ENCODE results near the gene CPNE5. TPM values are rescaled to one million over a fixed set of nuclear protein-coding genes. Genes with fewer than 3 reads are reported as not detected.
A peak's percentile ranks its signal among the peaks of the same experiment; 100 is the strongest.

The CPNE5 gene
- total RNA-seq, 1 experiment from 2014 or later, result 0.44 TPM

DNA sequence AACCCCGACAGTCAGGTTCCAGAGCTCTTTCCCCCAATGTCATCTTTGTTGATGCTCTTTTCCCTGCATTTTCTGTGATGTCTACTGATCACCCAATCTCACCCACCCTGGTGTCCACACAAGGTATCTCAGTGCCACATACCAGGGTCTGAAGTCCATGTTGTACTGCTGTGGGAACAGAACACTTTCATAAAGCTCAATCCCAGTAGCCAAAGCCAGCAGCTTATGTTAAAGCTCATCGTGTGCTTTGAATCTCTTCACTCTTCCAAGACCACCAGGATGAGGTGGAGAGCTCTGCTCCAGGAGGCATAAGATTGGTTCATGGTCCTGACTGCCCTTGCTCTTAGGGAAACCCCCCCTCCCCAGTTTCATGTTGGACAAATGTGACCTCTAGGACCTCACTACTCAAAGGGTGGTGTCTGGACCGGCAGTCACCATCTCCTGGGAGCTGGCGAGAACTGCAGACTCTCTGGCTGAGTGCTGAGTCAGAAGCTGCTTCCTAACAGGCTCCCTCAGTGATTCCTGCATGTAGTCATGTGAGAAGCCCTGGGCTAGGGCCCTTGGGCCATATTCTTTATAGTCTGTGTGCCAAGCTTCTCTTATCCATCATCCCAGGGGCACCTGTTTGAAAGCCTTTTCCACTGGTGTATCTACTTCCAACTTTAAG is 13.4 kb upstream of the CPNE5 start:
- ATAC-seq, result peak; percentile 51; the same call in 1 of the 2 replicates
- intact Hi-C loops (cut with micrococcal nuclease; ENCODE audit: unreplicated experiment) (no loop called here), in situ Hi-C loops (cut with HindIII; ENCODE audit: low pct_unique_long_range_greater_than_20kb, low sequenced_read_pairs) (no loop called here)

DNA sequence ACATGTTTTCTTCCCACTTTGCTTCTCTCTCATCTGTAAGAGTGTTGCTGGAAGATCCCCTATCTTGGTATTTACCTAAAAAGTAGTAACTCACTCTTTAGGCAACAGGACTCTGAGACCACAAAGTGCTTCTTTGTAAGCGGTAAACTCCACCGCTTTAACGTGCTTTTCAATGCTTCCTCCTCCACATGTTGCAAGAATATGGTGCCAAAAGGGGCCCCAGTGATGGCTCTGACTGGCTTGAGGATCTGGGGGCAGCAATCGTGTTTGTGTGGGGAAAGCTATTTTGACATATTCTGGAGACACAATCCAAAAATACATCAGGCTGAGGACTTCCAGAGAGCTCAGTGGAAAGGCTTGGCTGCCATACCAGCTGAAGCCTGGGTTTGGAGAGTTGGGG is 12.4 kb upstream of the CPNE5 start:
- in situ Hi-C loops (cut with HindIII; ENCODE audit: low pct_unique_long_range_greater_than_20kb, low sequenced_read_pairs) (no loop called here), intact Hi-C loops (cut with micrococcal nuclease; ENCODE audit: unreplicated experiment) (loop anchor here (2.0 kb wide), 1 partner anchor 85 kb away; no protein-coding TSS in a partner anchor)
- POLR2A ChIA-PET, result no interaction called here
- peaks cover 2% of the 10 kb centered on the region; the same call in 1 of the 2 replicates for H3K4me1 ChIP-seq (ENCODE audit: control insufficient read depth, insufficient read depth, low read length)
- H3K9me3 ChIP-seq (ENCODE audit: control insufficient read depth, insufficient read depth, low read depth, low read length), result no peaks in the 10 kb centered on the region
- CTCF ChIA-PET, result interaction anchor here (0.7 to 2.1 kb wide), 3 partner anchors 63 to 166 kb away, joined by 3 to 6 read pairs (median 5); no protein-coding TSS in a partner anchor
- no peaks in the 10 kb centered on the region for H3K27me3 ChIP-seq (ENCODE audit: control insufficient read depth, insufficient read depth, low read length)
- ATAC-seq, result no peak
- TF ChIP-seq, protein P1, sequence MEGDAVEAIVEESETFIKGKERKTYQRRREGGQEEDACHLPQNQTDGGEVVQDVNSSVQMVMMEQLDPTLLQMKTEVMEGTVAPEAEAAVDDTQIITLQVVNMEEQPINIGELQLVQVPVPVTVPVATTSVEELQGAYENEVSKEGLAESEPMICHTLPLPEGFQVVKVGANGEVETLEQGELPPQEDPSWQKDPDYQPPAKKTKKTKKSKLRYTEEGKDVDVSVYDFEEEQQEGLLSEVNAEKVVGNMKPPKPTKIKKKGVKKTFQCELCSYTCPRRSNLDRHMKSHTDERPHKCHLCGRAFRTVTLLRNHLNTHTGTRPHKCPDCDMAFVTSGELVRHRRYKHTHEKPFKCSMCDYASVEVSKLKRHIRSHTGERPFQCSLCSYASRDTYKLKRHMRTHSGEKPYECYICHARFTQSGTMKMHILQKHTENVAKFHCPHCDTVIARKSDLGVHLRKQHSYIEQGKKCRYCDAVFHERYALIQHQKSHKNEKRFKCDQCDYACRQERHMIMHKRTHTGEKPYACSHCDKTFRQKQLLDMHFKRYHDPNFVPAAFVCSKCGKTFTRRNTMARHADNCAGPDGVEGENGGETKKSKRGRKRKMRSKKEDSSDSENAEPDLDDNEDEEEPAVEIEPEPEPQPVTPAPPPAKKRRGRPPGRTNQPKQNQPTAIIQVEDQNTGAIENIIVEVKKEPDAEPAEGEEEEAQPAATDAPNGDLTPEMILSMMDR (IDR thresholded peaks at IDR 0.05), result no peak
- TF ChIP-seq, protein P2, sequence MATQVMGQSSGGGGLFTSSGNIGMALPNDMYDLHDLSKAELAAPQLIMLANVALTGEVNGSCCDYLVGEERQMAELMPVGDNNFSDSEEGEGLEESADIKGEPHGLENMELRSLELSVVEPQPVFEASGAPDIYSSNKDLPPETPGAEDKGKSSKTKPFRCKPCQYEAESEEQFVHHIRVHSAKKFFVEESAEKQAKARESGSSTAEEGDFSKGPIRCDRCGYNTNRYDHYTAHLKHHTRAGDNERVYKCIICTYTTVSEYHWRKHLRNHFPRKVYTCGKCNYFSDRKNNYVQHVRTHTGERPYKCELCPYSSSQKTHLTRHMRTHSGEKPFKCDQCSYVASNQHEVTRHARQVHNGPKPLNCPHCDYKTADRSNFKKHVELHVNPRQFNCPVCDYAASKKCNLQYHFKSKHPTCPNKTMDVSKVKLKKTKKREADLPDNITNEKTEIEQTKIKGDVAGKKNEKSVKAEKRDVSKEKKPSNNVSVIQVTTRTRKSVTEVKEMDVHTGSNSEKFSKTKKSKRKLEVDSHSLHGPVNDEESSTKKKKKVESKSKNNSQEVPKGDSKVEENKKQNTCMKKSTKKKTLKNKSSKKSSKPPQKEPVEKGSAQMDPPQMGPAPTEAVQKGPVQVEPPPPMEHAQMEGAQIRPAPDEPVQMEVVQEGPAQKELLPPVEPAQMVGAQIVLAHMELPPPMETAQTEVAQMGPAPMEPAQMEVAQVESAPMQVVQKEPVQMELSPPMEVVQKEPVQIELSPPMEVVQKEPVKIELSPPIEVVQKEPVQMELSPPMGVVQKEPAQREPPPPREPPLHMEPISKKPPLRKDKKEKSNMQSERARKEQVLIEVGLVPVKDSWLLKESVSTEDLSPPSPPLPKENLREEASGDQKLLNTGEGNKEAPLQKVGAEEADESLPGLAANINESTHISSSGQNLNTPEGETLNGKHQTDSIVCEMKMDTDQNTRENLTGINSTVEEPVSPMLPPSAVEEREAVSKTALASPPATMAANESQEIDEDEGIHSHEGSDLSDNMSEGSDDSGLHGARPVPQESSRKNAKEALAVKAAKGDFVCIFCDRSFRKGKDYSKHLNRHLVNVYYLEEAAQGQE (IDR thresholded peaks at IDR 0.05; ENCODE audit: insufficient read depth in 1 of 2, low read depth in 2 of 2, low read length in 1 of 2), result no peak
- TF ChIP-seq POLR2AphosphoS5 (IDR thresholded peaks at IDR 0.05; ENCODE audit: low read depth, low read length), result no peak
- no peak for TF ChIP-seq SIN3A (IDR thresholded peaks at IDR 0.05; ENCODE audit: borderline replicate concordance, insufficient read depth, low read depth, low read length)
- TF ChIP-seq TCF7L2 (IDR thresholded peaks at IDR 0.05; ENCODE audit: low read depth, low read length), result no peak
- peaks cover 11% of the 10 kb centered on the region for H3K36me3 ChIP-seq (ENCODE audit: control insufficient read depth, insufficient read depth, low read length)
- no TSS peak for BruUV-seq (replicated peaks)
- no peak overlapping the region for H3K27ac ChIP-seq (ENCODE audit: low read length)
- DNase-seq (ENCODE audit: low read depth, low spot score), result no peak
- H3K4me3 ChIP-seq (ENCODE audit: low read depth in 2 of 2, low read length in 2 of 2), result no peak overlapping the region

More for the DNA sequence above, 13.4 kb upstream of the CPNE5 start:
- ChIA-PET CTCF (interaction anchor here (1.5 to 2.1 kb wide), 2 partner anchors 87 to 165 kb away, joined by 5 to 6 read pairs; no protein-coding TSS in a partner anchor), POLR2A (no interaction called here)
- TF ChIP-seq TCF7L2 (IDR thresholded peaks at IDR 0.05; ENCODE audit: low read depth, low read length), result no peak
- no peak for TF ChIP-seq POLR2AphosphoS5 (IDR thresholded peaks at IDR 0.05; ENCODE audit: low read depth, low read length)
- H3K4me1 ChIP-seq (ENCODE audit: control insufficient read depth, insufficient read depth, low read length), result peaks cover 3% of the 10 kb centered on the region; the same call in 1 of the 2 replicates
- no peaks in the 10 kb centered on the region for H3K27me3 ChIP-seq (ENCODE audit: control insufficient read depth, insufficient read depth, low read length)
- no peak overlapping the region; the same call in 1 of the 2 replicates for H3K27ac ChIP-seq (ENCODE audit: low read length)
- no peak overlapping the region for H3K4me3 ChIP-seq (ENCODE audit: low read depth in 2 of 2, low read length in 2 of 2)
- H3K36me3 ChIP-seq (ENCODE audit: control insufficient read depth, insufficient read depth, low read length), result peaks cover 11% of the 10 kb centered on the region
- no peaks in the 10 kb centered on the region for H3K9me3 ChIP-seq (ENCODE audit: control insufficient read depth, insufficient read depth, low read depth, low read length)
- no TSS peak for BruUV-seq (replicated peaks)
- DNase-seq (ENCODE audit: low read depth, low spot score), result no peak

Data from Panc1 (cell line).